MM.1S (cell line): Measurements from ENCODE around the gene ABO.

ENCODE experiments used
- DNase-seq: peaks from one replicate; pipeline ENCODE4 v3.0.0-alpha.2; 2015
- H2AFZ ChIP-seq: fragments of 300-600 bp; sonication (generic); 2 replicates; pipeline ENCODE4 v1.6.0; 2016; ENCODE audit warnings: antibody characterized with exemption, low read length
- H3F3A ChIP-seq: fragments of 300-600 bp; sonication (generic); 2 replicates; pipeline ENCODE4 v1.6.1; 2016; ENCODE audit warnings: mild to moderate bottlenecking, antibody characterized with exemption, low read length, moderate library complexity, mixed read lengths; ENCODE audit not compliant: insufficient read depth
- H3K27ac ChIP-seq: fragments of 300-600 bp; sonication (generic); 2 replicates; pipeline ENCODE4 v1.5.1; 2016; ENCODE audit warnings: mild to moderate bottlenecking, low read length
- H3K27me3 ChIP-seq: fragments of 300-600 bp; sonication (generic); replicated peaks from 2 replicates; pipeline ENCODE4 v1.6.0; 2016; ENCODE audit warnings: low read length; ENCODE audit not compliant: insufficient read depth
- H3K36me3 ChIP-seq: fragments of 300-600 bp; sonication (generic); replicated peaks from 2 replicates; pipeline ENCODE4 v1.6.1; 2016; ENCODE audit warnings: mild to moderate bottlenecking, low read length, mixed read lengths; ENCODE audit not compliant: insufficient read depth
- H3K4me1 ChIP-seq: fragments of 300-600 bp; sonication (generic); 2 replicates; pipeline ENCODE4 v1.6.1; 2016; ENCODE audit warnings: low read length, mixed read lengths
- H3K4me2 ChIP-seq: fragments of 300-600 bp; sonication (generic); 2 replicates; pipeline ENCODE4 v1.6.0; 2016; ENCODE audit warnings: low read depth, low read length
- H3K4me3 ChIP-seq: fragments of 300-600 bp; sonication (generic); 2 replicates; pipeline ENCODE4 v1.5.1; 2016; ENCODE audit warnings: low read length, mixed read lengths
- H3K79me2 ChIP-seq: fragments of 300-600 bp; sonication (generic); 2 replicates; pipeline ENCODE4 v1.6.1; 2016; ENCODE audit warnings: mixed run types, low read length, mixed read lengths
- H3K9ac ChIP-seq: fragments of 300-600 bp; sonication (generic); 2 replicates; pipeline ENCODE4 v1.6.1; 2016; ENCODE audit warnings: low read length, mixed read lengths
- H3K9me2 ChIP-seq: fragments of 300-600 bp; sonication (generic); replicated peaks from 2 replicates; pipeline ENCODE4 v1.6.1; 2016; ENCODE audit warnings: mild to moderate bottlenecking, low read length, mixed read lengths; ENCODE audit not compliant: insufficient read depth
- H3K9me3 ChIP-seq: fragments of 300-600 bp; sonication (generic); replicated peaks from 2 replicates; pipeline ENCODE4 v1.6.1; 2016; ENCODE audit warnings: mild to moderate bottlenecking, low read length, mixed read lengths; ENCODE audit not compliant: insufficient read depth
- H4K20me1 ChIP-seq: fragments of 300-600 bp; sonication (generic); 2 replicates; pipeline ENCODE4 v1.6.1; 2016; ENCODE audit warnings: mild to moderate bottlenecking, low read length, moderate library complexity, mixed read lengths; ENCODE audit not compliant: insufficient read depth
- EZH2 ChIP-seq: fragments of 300-600 bp; sonication (generic); optimal IDR thresholded peaks from 2 replicates; pipeline ENCODE3; 2017; ENCODE audit warnings: low read depth, mild to moderate bottlenecking, antibody characterized with exemption, low read length, mixed read lengths
- EZH2phosphoT487 ChIP-seq: fragments of 300-600 bp; sonication (generic); IDR thresholded peaks from 2 replicates; pipeline ENCODE4 v1.6.1; 2018; ENCODE audit warnings: antibody characterized with exemption, low read length
- TF ChIP-seq, protein P1 (sequence below): fragments of 300-600 bp; sonication (generic); IDR thresholded peaks from 2 replicates; pipeline ENCODE4 v1.5.1; 2016; ENCODE audit warnings: antibody characterized with exemption, low read length, mixed read lengths

The ABO gene

DNA sequence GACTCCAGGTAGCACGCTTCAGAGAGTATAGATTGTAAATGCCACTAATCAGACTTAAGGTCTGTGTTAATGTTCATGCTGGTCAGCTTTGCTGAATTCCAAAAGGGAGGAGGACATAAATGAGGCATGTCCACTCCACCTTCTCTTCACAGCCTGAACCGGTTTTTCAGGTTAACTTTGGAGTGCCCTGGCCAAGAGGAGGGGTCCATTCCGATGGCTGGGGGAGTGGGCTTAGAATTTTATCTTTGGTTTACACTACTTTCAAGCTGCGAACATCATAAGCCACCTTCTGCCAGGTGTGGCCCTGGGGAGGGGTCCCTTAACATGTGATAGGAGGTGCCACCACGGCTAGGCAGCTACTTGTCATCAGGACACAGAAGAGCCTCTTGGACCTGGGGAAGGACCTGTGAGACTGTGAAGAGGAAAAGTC is 24.2 kb downstream of the ABO start:
- TF ChIP-seq, protein P1, sequence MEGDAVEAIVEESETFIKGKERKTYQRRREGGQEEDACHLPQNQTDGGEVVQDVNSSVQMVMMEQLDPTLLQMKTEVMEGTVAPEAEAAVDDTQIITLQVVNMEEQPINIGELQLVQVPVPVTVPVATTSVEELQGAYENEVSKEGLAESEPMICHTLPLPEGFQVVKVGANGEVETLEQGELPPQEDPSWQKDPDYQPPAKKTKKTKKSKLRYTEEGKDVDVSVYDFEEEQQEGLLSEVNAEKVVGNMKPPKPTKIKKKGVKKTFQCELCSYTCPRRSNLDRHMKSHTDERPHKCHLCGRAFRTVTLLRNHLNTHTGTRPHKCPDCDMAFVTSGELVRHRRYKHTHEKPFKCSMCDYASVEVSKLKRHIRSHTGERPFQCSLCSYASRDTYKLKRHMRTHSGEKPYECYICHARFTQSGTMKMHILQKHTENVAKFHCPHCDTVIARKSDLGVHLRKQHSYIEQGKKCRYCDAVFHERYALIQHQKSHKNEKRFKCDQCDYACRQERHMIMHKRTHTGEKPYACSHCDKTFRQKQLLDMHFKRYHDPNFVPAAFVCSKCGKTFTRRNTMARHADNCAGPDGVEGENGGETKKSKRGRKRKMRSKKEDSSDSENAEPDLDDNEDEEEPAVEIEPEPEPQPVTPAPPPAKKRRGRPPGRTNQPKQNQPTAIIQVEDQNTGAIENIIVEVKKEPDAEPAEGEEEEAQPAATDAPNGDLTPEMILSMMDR: no peak
- TF ChIP-seq EZH2phosphoT487 (no peak), EZH2 (no peak)
- Histone ChIP-seq H3K4me1 (no peaks in the 10 kb centered on the region), H2AFZ (no peak overlapping the region), H4K20me1 (no peaks in the 10 kb centered on the region), H3K4me2 (no peak overlapping the region), H3K4me3 (no peak overlapping the region), H3K36me3 (no peaks in the 10 kb centered on the region), H3K9me2 (no peaks in the 10 kb centered on the region), H3F3A (no peaks in the 10 kb centered on the region), H3K27me3 (peaks cover 100% of the 10 kb centered on the region), H3K9ac (no peak overlapping the region), H3K9me3 (no peaks in the 10 kb centered on the region), H3K79me2 (no peaks in the 10 kb centered on the region), H3K27ac (no peak overlapping the region)
- no peak for DNase-seq

DNA sequence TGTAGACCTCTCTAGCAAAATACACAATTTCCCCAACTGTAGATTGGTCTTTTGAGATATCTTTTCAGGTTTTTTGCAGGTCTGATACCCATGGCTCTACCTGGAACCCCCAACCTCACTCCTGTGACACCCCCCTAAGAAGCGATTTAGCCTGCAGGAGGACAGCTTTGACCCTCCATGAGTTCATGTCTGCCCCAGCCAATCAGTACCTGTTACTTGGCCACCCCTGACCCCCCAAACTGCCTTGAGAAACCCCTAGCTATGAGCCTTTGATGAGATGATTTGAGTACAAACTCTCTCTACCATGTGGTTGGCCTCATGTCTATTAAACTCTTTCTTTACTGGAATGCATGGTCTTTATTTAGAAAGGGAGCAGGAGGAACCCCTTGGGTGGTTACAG is 25.7 kb downstream of the ABO start:
- no peaks in the 10 kb centered on the region for H3K79me2 ChIP-seq
- H3K4me2 ChIP-seq: no peak overlapping the region
- H2AFZ ChIP-seq: no peak overlapping the region
- no peaks in the 10 kb centered on the region for H3K9me2 ChIP-seq
- H3K4me3 ChIP-seq: no peak overlapping the region
- TF ChIP-seq, protein P1: no peak
- TF ChIP-seq EZH2: no peak
- no peak for TF ChIP-seq EZH2phosphoT487
- H3K27me3 ChIP-seq: peaks cover 100% of the 10 kb centered on the region
- H3K9ac ChIP-seq: no peak overlapping the region
- no peaks in the 10 kb centered on the region for H3K36me3 ChIP-seq
- H3K27ac ChIP-seq: no peak overlapping the region
- H4K20me1 ChIP-seq: no peaks in the 10 kb centered on the region
- no peaks in the 10 kb centered on the region for H3K9me3 ChIP-seq
- no peak for DNase-seq
- no peaks in the 10 kb centered on the region for H3F3A ChIP-seq
- H3K4me1 ChIP-seq: no peaks in the 10 kb centered on the region

DNA sequence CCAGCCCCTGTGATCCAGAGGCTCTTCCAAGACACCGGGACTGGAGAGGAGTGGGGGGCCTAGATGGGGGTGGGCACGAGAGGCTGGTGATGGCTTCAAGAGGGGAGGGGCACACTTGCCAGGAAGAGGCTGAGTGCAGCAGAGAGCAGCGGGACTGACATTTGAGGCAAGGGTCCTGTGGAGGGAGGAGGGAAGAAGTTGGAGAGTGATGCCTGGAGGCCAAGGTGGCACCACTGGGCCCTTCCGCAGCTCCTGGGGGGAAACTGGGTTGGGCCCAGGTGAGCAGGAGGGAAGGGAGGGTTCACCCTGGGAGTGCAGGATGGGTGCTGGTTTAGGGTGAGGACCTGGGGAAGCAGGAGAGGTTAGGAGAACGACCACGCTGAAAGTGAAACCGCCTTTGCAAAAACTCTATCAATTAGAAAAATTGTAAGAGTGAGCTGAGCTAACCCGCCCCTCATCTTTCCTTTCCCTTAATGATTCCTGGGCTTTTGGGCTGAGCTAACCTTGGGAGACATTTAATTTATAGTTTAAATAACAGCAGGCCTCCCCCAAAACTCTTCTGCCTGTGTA is 26.2 kb downstream of the ABO start:
- Histone ChIP-seq H3K4me3 (no peak overlapping the region), H3K36me3 (no peaks in the 10 kb centered on the region), H3K9ac (no peak overlapping the region), H4K20me1 (no peaks in the 10 kb centered on the region), H3K9me3 (no peaks in the 10 kb centered on the region), H3K4me2 (no peak overlapping the region), H3F3A (no peaks in the 10 kb centered on the region), H2AFZ (no peak overlapping the region), H3K27ac (no peak overlapping the region), H3K27me3 (peaks cover 100% of the 10 kb centered on the region), H3K79me2 (no peaks in the 10 kb centered on the region), H3K4me1 (no peaks in the 10 kb centered on the region), H3K9me2 (no peaks in the 10 kb centered on the region)
- TF ChIP-seq, protein P1: no peak
- TF ChIP-seq EZH2 (no peak), EZH2phosphoT487 (no peak)
- DNase-seq: no peak
